NCI-H1436 treated with DMSO at 0.1 percent for 48 hours (cell line): Measurements from ENCODE around the gene KMT5C.
"Not testable (repeated sequence)": the region's sequence is repeated elsewhere in the genome, so short reads cannot be mapped to it uniquely, and the experiment has no call there.

Experiments used
- DNase-seq: peaks from one replicate; lab custom pipeline; 2025; lab: John Stamatoyannopoulos, UW

The KMT5C gene

DNA sequence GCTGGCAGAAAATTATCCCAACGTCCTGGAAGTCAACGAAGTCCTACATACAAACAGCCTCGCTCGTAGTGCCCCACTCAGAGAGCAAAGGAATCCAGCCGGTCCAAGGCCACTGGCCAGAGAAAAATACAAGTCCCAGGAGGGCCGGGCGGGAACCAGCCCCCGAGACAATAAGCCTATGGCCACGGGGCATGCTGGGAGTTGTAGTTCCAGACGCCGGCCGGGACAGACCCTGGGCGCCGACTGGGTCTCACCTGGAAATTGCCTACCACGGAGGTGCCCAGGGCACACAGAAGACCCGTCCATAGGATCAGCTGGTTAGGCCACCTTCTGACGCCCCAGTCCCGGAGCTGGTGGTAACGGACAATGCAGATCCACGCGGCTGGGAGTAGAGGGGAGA is 19.9 kb upstream of the KMT5C start:
- DNase-seq = no peak

DNA sequence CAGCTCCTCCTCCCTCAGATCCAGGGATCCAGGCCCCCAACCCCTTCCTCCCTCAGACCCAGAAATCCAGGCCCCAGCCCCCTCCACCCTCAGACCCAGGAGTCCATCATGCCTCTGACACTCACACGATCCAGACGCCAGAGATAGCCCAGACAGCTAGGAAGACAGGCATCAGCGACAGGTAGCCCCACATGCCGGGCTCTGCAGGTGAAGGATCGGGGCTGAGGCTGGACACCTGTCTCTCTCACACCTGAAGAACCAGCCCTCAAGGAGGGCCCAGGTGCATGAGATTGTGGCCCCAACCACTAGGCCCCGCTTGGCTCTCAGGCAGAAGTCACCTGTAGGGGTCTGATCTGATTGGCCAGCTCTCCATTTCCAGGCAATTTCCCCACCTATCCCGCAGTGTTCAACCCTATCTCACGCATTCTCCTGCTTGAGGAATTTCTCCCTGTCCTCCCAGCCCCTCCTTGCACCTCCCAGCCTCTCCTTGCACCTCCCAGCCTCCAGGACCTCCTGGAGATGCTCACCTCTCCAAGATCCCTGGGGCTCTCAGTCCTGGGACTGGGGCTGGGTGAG is 18.7 kb upstream of the KMT5C start:
- DNase-seq = no peak

DNA sequence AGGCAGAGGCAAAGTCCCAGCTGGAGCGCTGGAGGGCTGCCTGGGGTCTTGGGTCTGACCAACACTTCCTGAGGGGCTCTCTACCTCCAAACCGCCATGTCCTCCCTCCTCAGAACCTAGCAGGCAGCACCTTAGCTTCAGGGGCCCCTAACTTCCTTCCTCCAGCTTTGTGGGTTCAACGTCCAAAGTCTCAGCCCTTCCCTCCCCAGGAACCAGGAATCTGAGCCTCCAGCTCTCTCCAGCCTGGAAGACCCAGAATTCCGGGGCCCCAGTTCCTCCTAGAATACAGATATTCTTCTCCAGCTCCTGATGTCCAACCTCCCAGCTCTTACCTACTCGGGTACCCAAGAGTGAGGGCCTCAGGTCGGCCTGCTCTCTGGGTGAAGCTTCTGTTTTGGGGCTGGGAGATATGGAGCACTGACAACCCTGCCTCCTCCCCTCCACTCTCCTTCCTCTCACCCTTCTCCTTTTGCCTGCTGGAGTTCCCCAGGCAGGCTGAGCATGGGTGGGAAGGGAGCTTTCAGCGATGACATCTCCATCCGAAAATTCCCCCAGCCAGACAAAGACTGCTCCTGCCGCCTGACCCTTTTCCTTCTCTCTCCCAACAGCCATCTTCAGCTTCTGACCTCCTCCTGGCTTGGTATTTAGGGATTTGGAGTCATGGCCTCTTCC is 18.1 kb upstream of the KMT5C start:
- DNase-seq = no peak

DNA sequence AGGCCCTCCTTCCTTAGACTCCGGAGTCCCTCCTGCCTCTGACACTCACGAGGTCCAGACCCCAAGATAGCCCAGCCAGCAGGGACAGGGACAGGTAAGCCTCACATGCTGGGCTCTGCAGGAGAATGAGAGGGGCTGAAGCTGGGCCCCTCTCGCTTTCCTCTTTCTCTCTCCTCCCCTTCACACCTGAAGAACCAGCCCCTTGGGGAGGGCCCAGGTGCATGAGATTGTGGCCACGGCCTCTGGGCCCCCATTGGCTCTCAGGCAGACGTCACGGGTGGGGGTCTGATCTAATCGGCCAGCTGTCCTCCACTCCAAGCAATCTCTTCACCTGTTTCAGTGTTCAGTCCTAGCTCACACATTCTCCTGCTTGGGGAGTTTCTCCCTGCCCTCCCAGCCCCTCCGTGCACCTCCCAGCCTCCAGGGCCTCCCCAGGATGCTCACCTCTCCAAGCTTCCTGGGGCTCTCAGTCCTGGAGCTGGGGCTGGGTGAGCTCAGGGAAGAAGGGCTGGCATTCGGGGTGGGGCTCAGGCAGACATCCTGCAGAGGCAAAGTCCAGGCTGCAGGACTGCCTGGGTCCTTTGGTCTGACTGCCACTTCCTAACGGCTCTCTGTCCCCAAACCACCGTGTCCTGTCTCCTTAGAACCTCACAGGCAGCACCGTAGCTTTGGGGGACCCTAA is 17.3 kb upstream of the KMT5C start:
- DNase-seq = no peak

DNA sequence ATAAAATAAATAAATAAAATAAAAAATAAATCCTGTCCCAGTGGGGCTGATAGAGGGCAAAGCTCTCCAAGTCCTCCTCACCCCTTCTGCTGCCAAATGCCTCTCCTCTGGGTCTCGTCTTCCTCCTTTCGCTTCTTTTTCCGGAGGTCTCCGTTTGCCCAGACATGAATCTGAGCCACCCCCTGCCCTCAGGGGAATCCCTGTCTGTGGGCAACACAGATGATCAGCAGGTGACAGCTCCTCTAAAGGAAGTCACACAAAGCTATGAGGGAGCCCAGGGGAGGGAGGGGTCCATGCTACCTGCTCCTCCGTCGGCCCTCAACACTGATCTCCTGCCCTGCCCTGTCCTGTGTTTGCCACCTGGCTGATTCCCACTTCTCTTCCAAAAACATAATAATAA is 15.0 kb upstream of the KMT5C start:
- DNase-seq = no peak

DNA sequence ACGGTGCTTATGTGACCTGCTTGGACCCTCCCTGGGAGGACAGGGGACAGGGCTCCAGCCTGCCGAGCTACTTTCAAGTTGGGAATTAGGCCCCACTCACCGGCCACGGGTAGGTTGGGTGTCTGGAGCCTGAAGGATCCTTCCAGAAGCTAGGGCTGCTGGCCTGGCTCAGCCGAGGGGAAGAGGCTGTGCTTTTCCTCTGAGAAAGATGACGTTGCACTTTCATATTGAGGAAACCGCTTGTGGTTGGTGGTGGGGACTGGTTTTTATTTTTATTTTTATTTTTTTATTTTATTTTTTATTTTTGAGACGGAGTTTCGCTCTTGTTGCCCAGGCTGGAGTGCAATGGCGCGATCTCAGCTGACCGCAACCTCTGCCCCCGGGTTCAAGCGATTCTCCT is 14.5 kb upstream of the KMT5C start, which contains the start of gene TMEM150B:
TMEM150B (minus strand) TSS at position 170 of the 400 bp plus-strand sequence. CDS start 4,305 bp downstream, outside the sequence.
- no peak for DNase-seq

DNA sequence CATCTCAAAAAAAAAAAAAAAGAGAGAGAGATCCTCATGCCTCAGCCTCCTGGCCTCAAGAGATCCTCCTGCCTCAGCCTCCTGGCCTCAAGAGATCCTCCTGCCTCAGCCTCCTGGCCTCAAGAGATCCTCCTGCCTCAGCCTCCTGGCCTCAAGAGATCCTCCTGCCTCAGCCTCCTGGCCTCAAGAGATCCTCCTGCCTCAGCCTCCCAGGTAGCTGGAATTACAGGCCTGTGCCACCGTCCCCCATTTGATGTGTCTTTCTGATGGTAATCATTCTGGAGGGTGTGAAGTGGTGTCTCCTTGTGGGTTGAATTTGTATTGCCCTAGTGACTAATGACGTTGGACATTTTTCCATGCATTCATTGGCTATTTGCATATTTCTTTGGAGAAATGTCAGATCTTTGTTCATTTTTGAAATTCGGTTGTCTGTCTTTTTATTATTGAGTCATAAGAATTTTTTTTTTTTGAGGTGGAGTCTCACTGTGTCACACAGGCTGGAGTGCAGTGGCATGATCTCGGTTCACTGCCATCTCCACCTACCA is 10.8 kb upstream of the KMT5C start:
- DNase-seq = not testable (repeated sequence)

DNA sequence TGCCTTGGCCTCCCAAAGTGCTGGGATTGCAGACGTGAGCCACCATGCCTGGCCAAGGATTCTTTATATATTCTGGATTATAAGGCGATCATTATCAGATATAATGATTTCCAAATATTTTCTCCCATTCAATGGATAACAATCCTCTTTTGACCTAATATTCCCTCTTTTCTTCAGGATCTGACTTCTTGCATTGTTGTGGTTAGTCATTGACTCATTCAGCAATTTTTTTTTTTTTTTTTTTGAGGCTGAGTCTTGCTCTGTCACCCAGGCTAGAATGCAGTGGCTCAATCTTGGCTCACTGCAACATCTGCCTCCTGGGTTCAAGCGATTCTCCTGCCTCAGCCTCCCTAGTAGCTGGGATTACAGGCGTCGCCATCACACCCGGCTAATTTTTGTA is 9.9 kb upstream of the KMT5C start:
- DNase-seq = not testable (repeated sequence)

DNA sequence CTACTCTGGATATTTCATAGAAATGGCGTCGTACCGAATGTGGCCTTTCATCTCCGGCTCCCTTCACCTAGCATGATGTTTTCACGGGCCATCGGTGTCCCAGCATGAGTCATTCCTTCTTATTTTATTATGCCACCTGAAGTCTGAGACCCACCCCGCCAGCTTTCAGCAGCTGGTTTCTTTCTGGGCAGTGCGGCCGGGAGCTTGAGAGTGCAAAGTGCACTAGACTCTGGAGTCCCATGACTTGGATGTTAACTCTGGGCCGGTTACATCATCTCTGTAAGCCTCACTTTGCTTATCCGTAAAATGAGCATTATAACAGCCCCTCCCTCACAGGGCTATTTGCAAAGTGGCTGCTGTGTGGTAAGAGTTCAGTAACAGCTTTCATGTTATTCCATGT is 5.8 kb upstream of the KMT5C start:
- no peak for DNase-seq

DNA sequence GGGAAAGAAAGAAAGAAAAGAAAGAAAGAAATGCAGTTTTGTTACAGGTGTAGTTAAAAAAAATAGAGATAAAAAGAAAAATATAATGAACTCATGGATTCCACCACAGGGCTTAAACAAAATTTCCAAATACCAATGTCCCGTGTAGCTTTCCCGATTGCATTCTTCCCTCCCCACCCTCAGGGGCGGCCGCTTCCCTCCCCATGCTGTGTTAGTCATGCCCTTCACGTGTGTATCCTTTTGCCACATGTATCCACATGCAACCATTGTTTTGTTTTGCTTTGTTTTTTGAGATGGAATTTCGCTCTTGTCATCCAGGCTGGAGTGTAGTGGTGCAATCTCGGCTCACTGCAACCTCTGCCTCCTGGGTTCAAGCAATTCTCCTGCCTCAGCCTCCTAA is 3.6 kb upstream of the KMT5C start:
- no peak for DNase-seq

DNA sequence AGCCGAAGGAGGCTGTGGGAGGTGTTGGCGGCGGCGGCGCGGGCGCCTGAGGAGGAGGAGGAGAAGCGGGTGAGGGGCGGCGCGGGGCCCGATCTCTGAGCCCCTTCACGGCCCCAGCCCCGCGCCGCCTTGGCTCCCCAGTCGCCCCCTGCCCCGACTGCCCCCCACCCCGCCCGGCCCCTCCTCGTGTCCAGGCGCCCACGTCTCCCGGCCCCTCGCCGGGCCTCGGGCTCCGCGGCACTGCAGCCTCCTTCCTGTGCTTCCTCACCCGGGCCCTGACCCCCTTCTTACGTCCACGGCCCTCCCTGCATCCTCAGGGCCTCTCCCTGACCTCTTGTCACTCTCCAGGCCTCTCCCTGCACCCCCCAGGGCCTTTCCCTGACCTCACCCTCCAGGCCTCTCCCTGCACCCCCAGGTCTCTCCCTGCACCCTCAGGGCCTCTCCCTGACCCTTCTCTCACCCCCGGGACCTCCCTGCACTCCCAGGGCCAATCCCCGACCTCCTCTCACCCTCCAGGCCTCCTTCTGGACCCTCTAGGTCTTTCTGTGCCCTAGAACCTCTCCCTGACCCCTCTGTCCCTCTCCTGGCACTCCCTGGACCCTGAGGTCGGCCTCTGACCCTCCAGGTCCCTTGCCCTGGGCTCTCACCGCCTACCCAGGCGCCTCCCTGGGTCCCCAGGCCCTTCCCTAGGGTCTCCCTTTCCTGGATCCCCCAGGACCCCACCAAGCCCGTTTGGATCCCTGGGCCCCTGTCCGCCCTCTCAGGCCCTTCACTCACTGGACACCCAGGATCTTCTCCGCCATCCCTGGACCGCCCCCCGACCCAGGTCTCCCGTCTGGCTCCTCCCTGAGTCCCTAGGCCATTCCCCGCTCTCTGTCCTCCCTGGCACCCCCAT is 460 bp downstream of the KMT5C start:
- DNase-seq = no peak

DNA sequence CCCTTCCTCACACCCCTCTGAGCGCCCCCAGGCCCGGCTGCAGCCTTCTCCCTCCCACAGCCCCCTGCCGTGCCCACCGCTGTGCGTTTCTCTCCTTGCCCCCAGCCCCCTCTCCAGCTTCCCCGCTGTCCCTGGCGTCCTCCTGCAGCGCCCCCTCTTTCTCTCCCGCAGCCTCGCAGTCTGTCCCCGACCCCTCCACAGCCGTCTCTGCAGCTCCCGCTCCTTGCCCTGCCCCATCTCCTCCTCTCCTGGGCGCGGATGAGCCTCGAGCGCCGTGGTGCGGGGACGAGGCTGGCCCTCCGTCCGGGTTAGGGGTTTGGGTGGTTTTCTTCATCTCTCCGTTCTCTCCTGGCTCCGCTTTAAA is 1.1 kb downstream of the KMT5C start:
- DNase-seq = no peak

DNA sequence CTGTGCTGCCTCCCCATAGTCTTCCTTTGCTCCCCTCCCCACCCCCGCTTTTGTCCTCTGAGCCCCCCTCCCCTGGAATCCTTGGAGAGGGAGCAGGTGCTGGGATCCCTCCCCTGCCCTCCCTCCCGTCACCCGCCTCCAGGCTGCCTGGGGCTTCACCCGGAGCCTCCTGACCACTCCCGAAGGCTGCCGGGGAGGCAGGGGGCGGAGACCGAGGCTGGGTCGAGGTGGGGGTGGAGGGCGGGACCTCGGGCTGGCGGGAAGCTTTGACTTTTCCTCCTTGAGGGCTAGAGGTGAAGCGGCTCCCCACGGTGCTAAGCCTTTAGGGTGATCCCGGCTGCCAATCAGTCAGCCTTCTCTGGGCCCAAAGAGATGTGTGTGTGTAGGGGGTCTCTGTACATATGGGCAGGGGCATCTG is 1.5 kb downstream of the KMT5C start:
- no peak for DNase-seq

DNA sequence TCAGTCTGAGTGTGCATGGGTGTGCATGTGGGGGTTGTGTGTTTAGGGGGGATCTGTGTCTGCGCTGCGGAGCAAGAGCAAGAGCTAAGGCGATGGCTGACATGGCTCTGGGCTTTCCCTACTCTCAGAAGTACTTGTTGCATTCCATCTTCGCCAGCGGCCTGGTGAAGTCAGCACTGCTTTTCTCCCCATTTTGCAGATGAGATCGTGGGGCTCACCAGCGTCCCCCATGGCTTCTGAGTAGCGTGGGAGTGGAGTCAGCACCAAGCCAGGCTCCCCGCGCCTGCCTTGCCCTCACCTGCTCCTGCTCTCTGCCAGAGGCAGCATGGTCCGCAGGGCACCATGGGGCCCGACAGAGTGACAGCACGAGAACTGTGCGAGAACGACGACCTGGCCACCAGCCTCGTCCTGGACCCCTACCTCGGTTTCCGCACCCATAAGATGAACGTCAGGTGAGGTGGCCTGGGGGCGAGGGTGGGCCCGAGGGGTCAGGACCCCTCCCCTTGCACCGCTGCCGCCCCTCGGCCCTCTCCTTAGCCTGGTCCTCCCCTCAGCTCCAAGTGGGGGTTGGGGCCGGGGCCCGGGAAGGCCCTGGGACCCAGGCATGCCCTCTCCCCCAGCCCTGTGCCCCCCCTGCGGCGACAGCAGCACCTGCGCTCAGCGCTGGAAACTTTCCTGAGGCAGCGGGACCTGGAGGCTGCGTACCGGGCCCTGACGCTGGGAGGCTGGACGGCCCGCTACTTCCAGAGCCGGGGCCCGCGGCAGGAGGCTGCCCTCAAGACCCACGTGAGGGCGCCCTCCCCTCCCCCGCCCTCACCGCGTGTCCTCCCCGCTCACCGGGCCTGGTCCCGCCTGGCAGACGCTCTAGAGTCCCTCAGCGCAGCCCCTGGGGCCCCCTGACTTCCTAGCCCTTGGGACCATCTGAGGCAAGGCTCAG is 2.2 kb downstream of the KMT5C start:
- DNase-seq = no peak

DNA sequence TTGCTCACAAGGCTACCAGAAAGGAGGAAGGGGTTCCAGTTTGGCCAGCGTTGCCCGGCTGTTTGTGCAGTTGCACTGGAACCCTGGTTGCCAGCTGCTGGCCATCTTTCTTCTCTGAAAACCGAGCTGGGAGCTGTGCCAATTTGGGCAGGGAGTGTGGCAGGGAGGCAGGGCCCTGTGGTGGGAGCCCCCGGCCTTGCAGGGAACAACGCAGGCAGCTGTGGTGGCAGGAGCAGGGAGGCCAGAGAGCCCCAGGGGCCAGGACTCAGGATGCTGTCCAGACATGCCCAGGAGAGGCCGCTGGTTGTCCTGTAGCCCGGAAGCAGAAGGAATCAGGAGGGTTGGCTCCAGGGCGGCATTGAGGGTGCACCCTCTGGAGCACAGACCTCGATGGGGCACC is 4.8 kb downstream of the KMT5C start:
- DNase-seq = no peak

DNA sequence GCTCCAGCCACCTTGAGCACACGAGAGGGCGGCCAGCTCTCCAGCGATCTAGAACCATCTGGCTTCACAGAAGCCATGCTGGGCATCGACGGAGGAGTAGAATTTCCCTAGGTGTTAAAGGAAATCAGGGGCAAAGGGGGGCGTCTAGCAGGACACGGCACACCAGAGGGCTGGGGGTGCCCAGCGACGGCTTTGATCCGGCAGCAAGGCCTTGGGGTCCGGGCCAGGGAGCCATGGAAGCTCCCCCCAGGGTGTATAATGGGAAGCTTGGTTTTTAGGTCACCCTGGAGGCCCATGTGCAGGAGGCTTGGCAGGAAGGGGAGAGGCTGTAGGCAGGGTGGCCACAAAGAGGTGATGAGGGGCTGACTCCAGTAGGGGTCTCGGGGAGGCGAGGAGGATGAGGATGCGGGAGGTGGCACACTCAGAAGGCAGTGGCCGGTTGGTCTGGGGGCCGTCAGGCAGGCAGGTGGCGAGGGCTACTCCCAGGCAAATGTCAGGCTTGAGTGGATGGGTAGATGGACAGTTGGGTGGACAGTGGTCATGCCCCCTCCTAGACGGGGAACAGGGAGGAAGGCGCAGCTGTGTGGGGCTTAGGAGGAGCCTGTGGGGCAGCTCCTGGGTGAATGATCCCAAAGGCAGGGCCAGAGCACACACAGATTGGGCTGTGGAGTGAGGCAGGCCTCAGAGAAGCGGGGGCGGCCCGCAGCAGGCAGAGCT is 5.6 kb downstream of the KMT5C start:
- no peak for DNase-seq

DNA sequence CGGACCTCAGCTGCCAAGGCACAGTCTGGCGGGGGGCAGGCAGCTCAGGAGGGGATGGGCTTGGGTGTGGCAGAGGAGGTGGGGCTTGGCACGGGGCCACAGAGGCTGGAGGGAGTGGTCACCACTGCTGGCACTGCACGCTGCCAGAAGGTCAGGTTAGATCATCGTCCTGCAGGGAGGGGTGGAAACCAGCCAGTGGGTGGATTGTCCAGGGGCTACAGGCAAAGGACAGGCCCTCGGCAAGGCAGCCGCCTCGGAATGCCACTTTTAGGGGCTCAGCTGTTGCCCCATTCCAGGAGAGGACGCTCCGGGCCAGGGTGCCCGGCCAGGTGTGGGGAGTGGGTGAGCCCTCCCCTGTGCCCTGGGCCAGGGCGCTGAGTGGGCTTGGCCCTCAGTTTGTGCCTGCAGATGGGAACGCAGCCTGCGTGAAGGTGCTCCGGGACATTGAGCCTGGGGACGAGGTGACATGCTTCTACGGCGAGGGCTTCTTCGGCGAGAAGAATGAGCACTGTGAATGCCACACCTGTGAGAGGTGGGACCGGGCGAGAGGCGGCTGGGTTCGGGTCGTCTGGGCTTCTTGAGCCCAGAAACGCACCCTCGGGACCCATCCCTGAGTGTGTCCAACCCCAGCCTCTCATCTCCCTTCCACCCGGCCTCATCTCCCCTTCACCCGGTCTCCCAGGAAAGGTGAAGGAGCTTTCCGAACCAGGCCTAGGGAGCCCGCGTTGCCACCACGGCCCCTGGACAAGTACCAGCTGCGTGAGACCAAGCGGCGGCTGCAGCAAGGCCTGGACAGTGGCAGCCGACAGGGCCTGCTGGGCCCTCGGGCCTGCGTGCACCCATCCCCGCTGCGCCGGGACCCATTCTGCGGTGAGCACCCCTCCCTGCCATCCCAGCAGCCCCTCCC is 6.4 kb downstream of the KMT5C start:
- DNase-seq = no peak

DNA sequence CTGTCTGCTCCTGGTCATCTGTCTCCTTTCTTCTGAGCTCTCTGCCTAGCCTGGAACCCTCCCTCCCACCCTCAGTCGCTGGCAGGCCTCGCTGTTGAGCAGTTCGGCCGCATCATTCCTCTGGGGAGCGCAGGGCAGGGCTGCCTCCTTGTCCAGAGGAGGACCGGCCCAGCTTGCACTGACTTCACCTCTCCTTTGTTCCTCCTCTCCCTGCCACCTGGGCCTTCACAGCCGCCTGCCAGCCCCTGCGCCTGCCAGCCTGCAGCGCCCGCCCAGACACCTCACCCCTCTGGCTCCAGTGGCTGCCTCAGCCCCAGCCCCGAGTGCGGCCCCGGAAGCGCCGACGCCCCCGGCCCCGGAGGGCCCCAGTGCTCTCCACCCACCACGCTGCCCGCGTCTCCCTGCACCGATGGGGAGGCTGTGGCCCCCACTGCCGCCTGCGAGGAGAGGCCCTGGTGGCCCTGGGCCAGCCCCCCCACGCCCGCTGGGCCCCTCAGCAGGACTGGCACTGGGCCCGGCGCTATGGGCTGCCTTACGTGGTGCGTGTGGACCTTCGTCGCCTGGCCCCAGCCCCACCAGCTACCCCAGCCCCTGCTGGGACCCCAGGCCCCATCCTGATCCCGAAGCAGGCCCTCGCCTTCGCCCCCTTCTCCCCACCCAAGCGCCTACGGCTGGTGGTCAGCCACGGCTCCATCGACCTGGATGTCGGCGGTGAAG is 7.2 kb downstream of the KMT5C start:
- no peak for DNase-seq
